NCI-H2081 (cell line): ENCODE measurements around the gene MEX3B.
"Not testable (repeated sequence)": the region's sequence is repeated elsewhere in the genome, so short reads cannot be mapped to it uniquely, and the experiment has no call there.

Source experiments
- DNase-seq, 2 experiments: peaks; one replicate each; lab custom pipeline; 2025; lab: John Stamatoyannopoulos, UW

Gene MEX3B

DNA sequence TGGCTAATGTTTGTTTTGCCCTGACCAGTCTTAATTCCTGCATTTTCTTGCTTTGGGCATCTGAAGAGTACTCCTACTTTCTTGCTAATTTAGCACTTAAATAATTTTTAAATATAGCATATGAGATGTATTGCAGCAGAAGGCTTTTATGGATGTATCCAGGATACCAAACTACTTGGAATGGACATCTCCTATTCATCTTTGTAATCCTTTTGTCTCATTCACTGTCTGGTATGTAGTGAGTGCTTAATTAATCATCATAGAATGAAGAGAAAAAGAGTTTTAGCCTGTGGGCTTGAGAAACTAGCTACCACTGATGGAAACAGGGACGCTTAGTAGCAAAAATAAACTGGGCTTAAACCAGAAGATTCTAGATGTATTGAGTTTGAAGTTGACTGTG is 40.6 kb downstream of the MEX3B start:
- no peak for DNase-seq

GRCh38 chr15:82003916-82004315 is 41.9 kb downstream of the MEX3B start:
- DNase-seq, result no peak

- DNase-seq, result not testable (repeated sequence)
Observed at GRCh38 chr15:81995081-81995480, 50.7 kb downstream of the MEX3B start.

- DNase-seq, result no peak
Observed at GRCh38 chr15:81992523-81992922, 53.3 kb downstream of the MEX3B start.
